Nephron progenitor cell (in vitro differentiated cells): ENCODE results near the gene PKN2.
"Not testable (repeated sequence)": the region's sequence is repeated elsewhere in the genome, so short reads cannot be mapped to it uniquely, and the experiment has no call there.

Experiments
- DNase-seq: peaks from one replicate; pipeline ENCODE4 v3.0.0; 2021
- H3K27ac Mint-ChIP-seq: 2 replicates; pipeline ENCODE4 v1.8.0; 2021; ENCODE audit warnings: mild to moderate bottlenecking, moderate library complexity, mixed read lengths
- H3K27me3 Mint-ChIP-seq: 2 replicates; pipeline ENCODE4 v1.8.0; 2021; ENCODE audit warnings: mild to moderate bottlenecking, low read depth, mixed read lengths; ENCODE audit not compliant: poor library complexity
- H3K36me3 Mint-ChIP-seq: 2 replicates; pipeline ENCODE4 v1.8.0; 2021; ENCODE audit warnings: low read depth, mixed read lengths
- H3K4me1 Mint-ChIP-seq: 2 replicates; pipeline ENCODE4 v1.8.0; 2021; ENCODE audit warnings: mixed read lengths
- H3K4me3 Mint-ChIP-seq: 2 replicates; pipeline ENCODE4 v1.8.0; 2021; ENCODE audit warnings: mild to moderate bottlenecking, moderate library complexity, mixed read lengths
- H3K9me3 Mint-ChIP-seq: 2 replicates; pipeline ENCODE4 v1.8.0; 2021; ENCODE audit warnings: mild to moderate bottlenecking, moderate library complexity, mixed read lengths
- TF ChIP-seq, protein P1 (sequence below): fragments of 200-600 bp; sonication (generic); IDR thresholded peaks from 2 replicates; pipeline ENCODE4 v1.5.0; 2021; ENCODE audit warnings: antibody characterized with exemption

Gene PKN2

DNA sequence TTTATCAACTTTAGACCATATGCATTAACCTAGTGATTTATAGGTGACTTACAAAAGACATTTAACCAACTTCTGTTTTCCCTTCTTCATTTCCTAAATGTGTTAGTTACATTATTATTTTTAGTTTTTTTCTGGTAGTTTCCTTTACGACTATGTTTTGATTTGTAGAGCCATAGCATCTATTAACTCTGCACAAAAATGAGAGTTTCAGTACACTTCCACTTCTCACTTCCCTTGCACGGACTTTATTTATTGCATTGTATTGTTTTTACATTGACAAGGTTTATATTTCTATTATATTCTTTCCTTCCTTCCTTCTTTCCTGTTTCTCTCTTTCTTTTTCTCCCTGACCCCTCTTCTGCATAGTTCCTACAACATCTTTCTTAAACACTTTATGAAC lies 14.7 kb downstream of the PKN2 start:
- H3K27ac Mint-ChIP-seq: no peak overlapping the region

DNA sequence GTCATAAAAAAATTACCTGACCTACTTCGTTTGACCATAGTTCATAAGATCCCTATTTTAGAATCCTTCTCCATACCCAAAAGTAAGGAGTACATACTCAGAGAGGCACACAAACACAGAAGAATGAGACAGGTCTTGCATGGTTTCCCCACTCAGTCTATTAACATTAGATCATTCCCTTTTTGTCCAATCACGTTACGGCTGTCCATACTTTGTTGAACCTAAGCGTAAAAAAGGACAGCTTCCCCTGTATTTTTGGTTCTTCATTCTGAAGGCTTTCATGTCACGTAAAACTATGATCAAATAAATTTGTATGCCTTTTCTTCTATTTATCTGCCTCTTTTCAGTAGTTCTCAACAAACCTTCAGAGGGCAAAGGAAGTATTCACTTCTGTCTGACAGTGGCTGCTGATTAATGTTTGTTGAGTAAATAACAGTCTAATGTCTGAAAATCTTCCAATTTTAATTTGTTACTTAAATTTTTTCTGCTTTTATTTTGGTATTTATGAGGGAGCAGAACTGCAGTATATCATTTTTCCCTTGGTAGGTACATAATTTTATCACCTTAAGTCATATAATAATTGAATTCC lies 16.4 kb downstream of the PKN2 start:
- Mint-ChIP-seq H3K4me3 (no peak overlapping the region), H3K27me3 (no peaks in the 10 kb centered on the region), H3K27ac (peak overlapping the region; percentile 25), H3K9me3 (peaks cover 10% of the 10 kb centered on the region), H3K36me3 (peaks cover 59% of the 10 kb centered on the region), H3K4me1 (peaks cover 11% of the 10 kb centered on the region)
- TF ChIP-seq, protein P1, sequence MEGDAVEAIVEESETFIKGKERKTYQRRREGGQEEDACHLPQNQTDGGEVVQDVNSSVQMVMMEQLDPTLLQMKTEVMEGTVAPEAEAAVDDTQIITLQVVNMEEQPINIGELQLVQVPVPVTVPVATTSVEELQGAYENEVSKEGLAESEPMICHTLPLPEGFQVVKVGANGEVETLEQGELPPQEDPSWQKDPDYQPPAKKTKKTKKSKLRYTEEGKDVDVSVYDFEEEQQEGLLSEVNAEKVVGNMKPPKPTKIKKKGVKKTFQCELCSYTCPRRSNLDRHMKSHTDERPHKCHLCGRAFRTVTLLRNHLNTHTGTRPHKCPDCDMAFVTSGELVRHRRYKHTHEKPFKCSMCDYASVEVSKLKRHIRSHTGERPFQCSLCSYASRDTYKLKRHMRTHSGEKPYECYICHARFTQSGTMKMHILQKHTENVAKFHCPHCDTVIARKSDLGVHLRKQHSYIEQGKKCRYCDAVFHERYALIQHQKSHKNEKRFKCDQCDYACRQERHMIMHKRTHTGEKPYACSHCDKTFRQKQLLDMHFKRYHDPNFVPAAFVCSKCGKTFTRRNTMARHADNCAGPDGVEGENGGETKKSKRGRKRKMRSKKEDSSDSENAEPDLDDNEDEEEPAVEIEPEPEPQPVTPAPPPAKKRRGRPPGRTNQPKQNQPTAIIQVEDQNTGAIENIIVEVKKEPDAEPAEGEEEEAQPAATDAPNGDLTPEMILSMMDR: no peak
- no peak for DNase-seq

More for the DNA sequence above, 14.7 kb downstream of the PKN2 start:
- Mint-ChIP-seq H3K36me3 (peaks cover 56% of the 10 kb centered on the region), H3K27me3 (no peaks in the 10 kb centered on the region), H3K4me1 (peaks cover 19% of the 10 kb centered on the region), H3K9me3 (peaks cover 4% of the 10 kb centered on the region), H3K4me3 (no peak overlapping the region)
- TF ChIP-seq, protein P1: no peak
- DNase-seq: no peak

DNA sequence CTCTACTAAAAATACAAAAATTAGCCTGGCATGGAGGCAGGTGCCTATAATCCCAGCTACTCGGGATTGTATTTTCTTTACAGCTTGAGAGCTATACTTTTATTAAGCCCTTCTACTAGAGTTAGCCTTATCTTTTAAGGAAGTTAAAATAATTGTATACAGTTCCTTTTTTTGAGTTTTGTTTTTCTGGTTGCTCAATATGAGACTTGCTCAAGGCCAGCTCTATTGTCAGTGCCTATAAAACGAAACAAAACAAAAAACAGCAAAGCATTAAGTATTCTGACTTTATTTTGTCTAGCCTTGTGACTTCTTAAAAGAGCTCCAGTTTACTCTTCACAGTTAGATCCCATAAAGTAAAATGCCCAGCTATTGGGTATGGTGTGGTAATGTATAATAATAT lies 17.2 kb downstream of the PKN2 start:
- Mint-ChIP-seq H3K27ac (no peak overlapping the region), H3K4me3 (no peak overlapping the region), H3K4me1 (peaks cover 3% of the 10 kb centered on the region), H3K27me3 (no peaks in the 10 kb centered on the region), H3K36me3 (peaks cover 59% of the 10 kb centered on the region), H3K9me3 (peaks cover 17% of the 10 kb centered on the region)
- DNase-seq: no peak
- TF ChIP-seq, protein P1: no peak

DNA sequence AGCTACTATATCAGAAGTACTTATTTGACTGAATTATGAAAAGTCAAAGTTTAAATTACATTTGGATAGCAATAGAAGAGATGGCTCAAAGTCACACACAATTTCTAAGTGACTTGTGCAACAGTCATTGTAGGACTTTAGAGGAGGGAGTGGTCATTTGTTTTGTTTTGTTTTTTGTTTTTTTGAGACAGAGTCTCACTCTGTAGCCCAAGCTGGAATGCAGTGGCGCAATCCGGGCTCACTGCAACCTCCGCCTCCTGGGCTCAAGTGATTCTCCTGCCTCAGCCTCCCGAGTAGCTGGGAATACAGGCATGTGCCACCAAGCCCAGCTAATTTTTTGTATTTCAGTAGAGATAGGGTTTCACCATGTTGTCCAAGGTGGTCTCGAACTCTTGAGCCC lies 17.7 kb downstream of the PKN2 start:
- Mint-ChIP-seq H3K9me3 (peaks cover 19% of the 10 kb centered on the region), H3K36me3 (peaks cover 61% of the 10 kb centered on the region)
- not testable (repeated sequence) for H3K27ac Mint-ChIP-seq, H3K4me1 Mint-ChIP-seq, DNase-seq, H3K4me3 Mint-ChIP-seq, H3K27me3 Mint-ChIP-seq

DNA sequence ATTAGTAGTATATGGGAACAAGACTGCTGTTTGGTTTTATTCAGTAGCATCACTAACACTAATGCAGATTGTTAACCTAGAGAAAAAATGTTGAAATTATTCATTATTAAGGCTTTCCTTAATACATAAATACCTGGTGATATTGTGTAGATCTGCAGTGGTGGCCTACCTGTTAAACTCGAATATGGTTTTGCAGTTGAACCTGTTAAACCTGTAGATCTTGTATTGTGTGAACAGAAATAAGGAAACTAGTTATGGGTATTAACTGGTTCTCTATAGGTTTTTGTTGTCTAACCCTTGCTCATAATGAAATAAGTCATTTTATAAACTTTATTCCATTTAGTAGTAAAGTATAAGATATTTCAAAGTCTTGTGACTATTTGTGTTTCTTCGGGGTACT lies 23.9 kb downstream of the PKN2 start:
- no peaks in the 10 kb centered on the region for H3K4me1 Mint-ChIP-seq
- H3K36me3 Mint-ChIP-seq: peaks cover 79% of the 10 kb centered on the region
- no peak overlapping the region for H3K4me3 Mint-ChIP-seq
- peaks cover 35% of the 10 kb centered on the region for H3K9me3 Mint-ChIP-seq
- no peak overlapping the region for H3K27ac Mint-ChIP-seq
- H3K27me3 Mint-ChIP-seq: no peaks in the 10 kb centered on the region
- DNase-seq: no peak
- TF ChIP-seq, protein P1: no peak

DNA sequence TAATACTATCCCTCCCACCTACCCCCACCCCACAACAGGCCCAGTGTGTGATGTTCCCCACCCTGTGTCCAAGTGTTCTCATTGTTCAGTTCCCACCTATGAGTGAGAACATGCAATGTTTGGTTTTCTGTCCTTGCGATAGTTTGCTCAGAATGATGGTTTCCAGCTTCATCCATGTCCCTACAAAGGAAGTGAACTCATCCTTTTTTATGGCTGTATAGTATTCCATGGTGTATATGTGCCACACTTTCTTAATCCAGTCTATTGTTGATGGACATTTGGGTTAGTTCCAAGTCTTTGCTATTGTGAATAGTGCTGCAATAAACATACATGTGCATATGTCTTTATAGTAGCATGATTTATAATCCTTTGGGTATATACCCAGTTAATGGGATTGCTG lies 28.8 kb downstream of the PKN2 start:
- not testable (repeated sequence) for DNase-seq, H3K4me1 Mint-ChIP-seq, H3K27ac Mint-ChIP-seq, H3K4me3 Mint-ChIP-seq, H3K27me3 Mint-ChIP-seq
- Mint-ChIP-seq H3K36me3 (peaks cover 90% of the 10 kb centered on the region), H3K9me3 (peaks cover 68% of the 10 kb centered on the region)

DNA sequence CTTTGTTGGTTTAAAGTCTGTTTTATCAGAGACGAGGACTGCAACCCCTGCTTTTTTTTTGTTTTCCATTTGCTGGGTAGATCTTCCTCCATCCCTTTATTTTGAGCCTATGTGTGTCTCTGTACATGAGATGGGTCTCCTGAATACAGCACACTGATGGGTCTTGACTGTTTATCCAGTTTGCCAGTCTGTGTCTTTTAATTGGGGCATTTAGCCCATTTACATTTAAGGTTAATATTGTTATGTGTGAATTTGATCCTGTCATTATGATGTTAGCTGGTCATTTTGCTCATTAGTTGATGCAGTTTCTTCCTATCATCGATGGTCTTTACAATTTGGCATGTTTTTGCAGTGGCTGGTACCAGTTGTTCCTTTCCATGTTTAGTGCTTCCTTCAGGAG lies 32.5 kb downstream of the PKN2 start:
- not testable (repeated sequence) for H3K27ac Mint-ChIP-seq, H3K4me3 Mint-ChIP-seq, DNase-seq, H3K27me3 Mint-ChIP-seq, H3K4me1 Mint-ChIP-seq
- peaks cover 96% of the 10 kb centered on the region for H3K36me3 Mint-ChIP-seq
- H3K9me3 Mint-ChIP-seq: peaks cover 77% of the 10 kb centered on the region
